A549 (cell line): ENCODE measurements around the gene CPNE4. TPM values are rescaled to one million over a fixed set of nuclear protein-coding genes. Genes with fewer than 3 reads are reported as not detected.

ENCODE experiments used
- ATAC-seq, 2 experiments: fragments of 200-7000 bp in 1 of 2; fragments of >200 bp in 1 of 2; cut with Nextera tagmentation in 1 of 2; cut with Tn5 transposase in 1 of 2; 3 replicates each; pipeline versions ENCODE4 v1.8.0 to v1.9.1; 2018 to 2020; ENCODE audit warnings: mild to moderate bottlenecking in 1 of 2, moderate library complexity in 1 of 2
- CTCF ChIA-PET: fragments of 300-600 bp; sonication (Branson Sonifier 250); formaldehyde crosslinking; extraction: SDS; loops from one replicate; lab custom pipeline; 2021; ENCODE audit warnings: antibody characterized with exemption, inconsistent platforms; lab: Yijun Ruan, JAX
- POLR2A ChIA-PET: fragments of 350-600 bp; formaldehyde crosslinking; extraction: SDS; loops from one replicate; lab custom pipeline; 2021; ENCODE audit warnings: antibody characterized with exemption, inconsistent platforms; lab: Yijun Ruan, JAX
- DNase-seq, 2 experiments: peaks; one replicate each; pipeline versions ENCODE4 v3.0.0 to v3.0.0-alpha.2; 2011 to 2016; ENCODE audit warnings: low read depth in 1 of 2, low spot score in 1 of 2
- FAIRE-seq: peaks from 2 replicates; lab custom pipeline; 2011; peaks lifted over from hg19 to GRCh38; lab: Jason Lieb, UNC
- H3K27ac ChIP-seq, 2 experiments: fragments of >200 bp; sonication (Bioruptor Twin); formaldehyde crosslinking; 3 replicates each; pipeline ENCODE4 v1.5.1; 2016 to 2017
- H3K4me1 ChIP-seq: fragments of >200 bp; sonication (Bioruptor Twin); formaldehyde crosslinking; 3 replicates; pipeline ENCODE4 v1.6.1; 2016
- H3K4me2 ChIP-seq: fragments of >200 bp; sonication (Bioruptor Twin); formaldehyde crosslinking; 3 replicates; pipeline ENCODE4 v1.6.1; 2016
- H3K4me3 ChIP-seq: fragments of >200 bp; sonication (Bioruptor Twin); formaldehyde crosslinking; 3 replicates; pipeline ENCODE4 v1.5.1; 2016
- H3K9me3 ChIP-seq: fragments of >200 bp; sonication (Bioruptor Twin); formaldehyde crosslinking; 3 replicates; pipeline ENCODE4 v1.6.1; 2016
- ATOH8 ChIP-seq: fragments of 250-450 bp; sonication (Bioruptor Pico); IDR thresholded peaks from 2 replicates; pipeline ENCODE4 v1.5.0; 2020; ENCODE audit warnings: low read depth, mild to moderate bottlenecking, moderate library complexity
- CEBPB ChIP-seq, 2 experiments: fragments of >200 bp in 1 of 2; sonication (Bioruptor Twin) in 1 of 2; formaldehyde crosslinking in 1 of 2; IDR thresholded peaks; 2 replicates each; pipeline ENCODE4 v1.6.1; 2012 to 2016
- CHD4 ChIP-seq: fragments of 200-600 bp; sonication (generic); IDR thresholded peaks from 2 replicates; pipeline ENCODE4 v1.6.1; 2016; ENCODE audit warnings: antibody characterized with exemption, mild to moderate bottlenecking, borderline replicate concordance
- CTCF ChIP-seq: fragments of >200 bp; sonication (Bioruptor Twin); formaldehyde crosslinking; IDR thresholded peaks from 3 replicates; pipeline ENCODE4 v1.5.1; 2016
- EHF ChIP-seq: fragments of 250-450 bp; sonication (Bioruptor Pico); IDR thresholded peaks from 2 replicates; pipeline ENCODE4 v1.5.0; 2020; ENCODE audit warnings: mild to moderate bottlenecking
- ELK1 ChIP-seq: fragments of 150-350 bp; IDR thresholded peaks from 2 replicates; pipeline ENCODE4 v1.6.1; 2014; ENCODE audit warnings: low read depth, mild to moderate bottlenecking, low read length
- EP300 ChIP-seq, 2 experiments: fragments of >200 bp; sonication (Bioruptor Twin); formaldehyde crosslinking; IDR thresholded peaks; 2 replicates in 1 of 2; 3 replicates in 1 of 2; pipeline ENCODE4 v1.6.1; 2016 to 2017
- FOSB ChIP-seq: fragments of 250-450 bp; sonication (Bioruptor Pico); IDR thresholded peaks from 2 replicates; pipeline ENCODE4 v1.5.0; 2020; ENCODE audit warnings: mild to moderate bottlenecking, moderate library complexity
- GATA3 ChIP-seq: IDR thresholded peaks from 2 replicates; pipeline ENCODE4 v1.6.1; 2012; ENCODE audit warnings: borderline replicate concordance
- HDAC2 ChIP-seq: fragments of 200-600 bp; sonication (generic); IDR thresholded peaks from 2 replicates; pipeline ENCODE4 v1.6.1; 2016
- HES2 ChIP-seq: fragments of >200 bp; sonication (Bioruptor Twin); formaldehyde crosslinking; IDR thresholded peaks from 2 replicates; pipeline ENCODE4 v1.6.1; 2016
- HEYL ChIP-seq: fragments of 250-450 bp; sonication (Bioruptor Pico); IDR thresholded peaks from 2 replicates; pipeline ENCODE4 v1.8.0; 2021; ENCODE audit warnings: mild to moderate bottlenecking, moderate library complexity
- HMGXB4 ChIP-seq: fragments of 250-450 bp; sonication (Bioruptor Pico); IDR thresholded peaks from 2 replicates; pipeline ENCODE4 v1.5.0; 2021; ENCODE audit warnings: mild to moderate bottlenecking, moderate library complexity, borderline replicate concordance
- KDM1A ChIP-seq: fragments of 200-600 bp; sonication (generic); IDR thresholded peaks from 2 replicates; pipeline ENCODE4 v1.6.1; 2016; ENCODE audit warnings: low read depth, mild to moderate bottlenecking
- MAFK ChIP-seq: fragments of 450-650 bp; IDR thresholded peaks from 2 replicates; pipeline ENCODE4 v1.6.1; 2014; ENCODE audit not compliant: partially characterized antibody
- MAZ ChIP-seq: fragments of 150-350 bp; IDR thresholded peaks from 2 replicates; pipeline ENCODE4 v1.6.1; 2014; ENCODE audit warnings: antibody characterized with exemption, low read depth, low read length, borderline replicate concordance
- NFE2L2 ChIP-seq: fragments of 150-350 bp; conservative IDR thresholded peaks from 2 replicates; pipeline ENCODE4 v1.6.1; 2014; ENCODE audit warnings: low read length
- PHF8 ChIP-seq: fragments of 200-600 bp; sonication (generic); IDR thresholded peaks from 2 replicates; pipeline ENCODE4 v1.6.1; 2016; ENCODE audit warnings: low read depth, mild to moderate bottlenecking, antibody characterized with exemption, moderate library complexity, borderline replicate concordance
- POLR2A ChIP-seq: IDR thresholded peaks from 2 replicates; pipeline ENCODE4 v1.6.1; 2012; ENCODE audit warnings: mild to moderate bottlenecking, low read length
- POLR2AphosphoS2 ChIP-seq: conservative IDR thresholded peaks from 2 replicates; pipeline ENCODE4 v1.6.1; 2012; ENCODE audit warnings: low read length, improper control_type of control experiment, inconsistent platforms
- RAD21 ChIP-seq, 2 experiments: fragments of >200 bp in 1 of 2; sonication (Bioruptor Twin) in 1 of 2; formaldehyde crosslinking in 1 of 2; IDR thresholded peaks in 1 of 2; conservative IDR thresholded peaks in 1 of 2; 2 replicates in 1 of 2; 3 replicates in 1 of 2; pipeline ENCODE4 v1.6.1; 2012 to 2018; ENCODE audit warnings: inconsistent platforms in 1 of 2
- SMC3 ChIP-seq: fragments of >200 bp; sonication (Bioruptor Twin); formaldehyde crosslinking; IDR thresholded peaks from 3 replicates; pipeline ENCODE4 v1.6.1; 2018; ENCODE audit warnings: inconsistent platforms
- ZC3H11A ChIP-seq: fragments of 450-650 bp; IDR thresholded peaks from 2 replicates; pipeline ENCODE4 v1.6.1; 2014; ENCODE audit warnings: antibody characterized with exemption, mild to moderate bottlenecking
- ZSCAN20 ChIP-seq: fragments of 250-450 bp; sonication (Bioruptor Pico); IDR thresholded peaks from 2 replicates; pipeline ENCODE4 v1.8.0; 2022; ENCODE audit warnings: mild to moderate bottlenecking, moderate library complexity
- WGBS: methylation state at CpG from one replicate; pipeline ENCODE4 v1.1.6; 2017; ENCODE audit errors: missing lambda C conversion rate; 5-methylcytosine and 5-hydroxymethylcytosine counted together
- polyA plus RNA-seq, 4 experiments: library from polyadenylated mRNA; depleted of rRNA in 3 of 4; stranded (reverse); fragments of >200 nt; fragmentation: RNase III in 1 of 4; extraction: RNeasy Plus Mini Kit Qiagen cat#74134 plus additional on column Dnase treatment in 1 of 4; gene quantifications; 2 replicates in 3 of 4; 3 replicates in 1 of 4; pipeline ENCODE4 v1.2.3, GENCODE V29; 2011 to 2017

Gene CPNE4
- polyA plus RNA-seq, 2 of the 4 experiments (the other 2 are of a cell fraction) = 3.6 to 8.7 TPM

- ATAC-seq (peak; percentile 87 to 95), DNase-seq (peak; percentile 18 to 59), FAIRE-seq (no peak)
- TF ChIP-seq ATOH8 (CRISPR knock-in tag) = no peak
- TF ChIP-seq SMC3 = peak; percentile 90
- no peak for TF ChIP-seq EHF
- no peak for TF ChIP-seq HES2
- TF ChIP-seq CTCF = peak; percentile 74
- TF ChIP-seq PHF8 = no peak
- no peak for TF ChIP-seq ZSCAN20 (CRISPR knock-in tag)
- TF ChIP-seq RAD21 (conservative IDR thresholded peaks at IDR 0.05 in 1 of 2, IDR thresholded peaks at IDR 0.05 in 1 of 2) = peak; percentile 80 to 83
- no peak for TF ChIP-seq FOSB
- no peak for TF ChIP-seq EP300 (IDR thresholded peaks at IDR 0.05)
- ChIA-PET CTCF (interaction anchor here (0.5 to 6.7 kb wide), 53 partner anchors 9 to 1048 kb away, joined by 3 to 68 read pairs (median 4); partner anchors contain the start of gene CPNE4), POLR2A (no interaction called here)
- no peaks in the 10 kb centered on the region for H3K4me1 ChIP-seq
- 40% methylated on average over 5 of the region's 5 CpGs for WGBS
- H3K27ac ChIP-seq = no peak overlapping the region
- no peak overlapping the region for H3K4me2 ChIP-seq
- H3K4me3 ChIP-seq = no peak overlapping the region
- H3K9me3 ChIP-seq = no peaks in the 10 kb centered on the region
Measured at GRCh38 chr3:131794766-131795388, 239.9 kb downstream of the CPNE4 start.

GRCh38 chr3:131793870-131794269 lies 240.9 kb downstream of the CPNE4 start:
- FAIRE-seq (no peak), ATAC-seq (no peak), DNase-seq (no peak)
- TF ChIP-seq MAZ (no peak), POLR2AphosphoS2 (no peak), HDAC2 (no peak), NFE2L2 (no peak), FOSB (no peak), KDM1A (no peak), CHD4 (no peak), HMGXB4 (CRISPR knock-in tag) (no peak), GATA3 (no peak), ELK1 (no peak), MAFK (no peak), CEBPB (IDR thresholded peaks at IDR 0.05) (no peak), ATOH8 (CRISPR knock-in tag) (no peak), ZC3H11A (no peak), HEYL (CRISPR knock-in tag) (no peak), POLR2A (no peak)
- Histone ChIP-seq H3K27ac (no peak overlapping the region), H3K4me3 (no peak overlapping the region), H3K9me3 (no peaks in the 10 kb centered on the region), H3K4me1 (no peaks in the 10 kb centered on the region), H3K4me2 (no peak overlapping the region)
- CTCF ChIA-PET = interaction anchor here (1.4 to 6.7 kb wide), 11 partner anchors 22 to 417 kb away, joined by 3 to 68 read pairs (median 6); partner anchors contain the start of gene CPNE4
- POLR2A ChIA-PET = no interaction called here
